ENCODE results near the gene STK25.

The STK25 gene

DNA sequence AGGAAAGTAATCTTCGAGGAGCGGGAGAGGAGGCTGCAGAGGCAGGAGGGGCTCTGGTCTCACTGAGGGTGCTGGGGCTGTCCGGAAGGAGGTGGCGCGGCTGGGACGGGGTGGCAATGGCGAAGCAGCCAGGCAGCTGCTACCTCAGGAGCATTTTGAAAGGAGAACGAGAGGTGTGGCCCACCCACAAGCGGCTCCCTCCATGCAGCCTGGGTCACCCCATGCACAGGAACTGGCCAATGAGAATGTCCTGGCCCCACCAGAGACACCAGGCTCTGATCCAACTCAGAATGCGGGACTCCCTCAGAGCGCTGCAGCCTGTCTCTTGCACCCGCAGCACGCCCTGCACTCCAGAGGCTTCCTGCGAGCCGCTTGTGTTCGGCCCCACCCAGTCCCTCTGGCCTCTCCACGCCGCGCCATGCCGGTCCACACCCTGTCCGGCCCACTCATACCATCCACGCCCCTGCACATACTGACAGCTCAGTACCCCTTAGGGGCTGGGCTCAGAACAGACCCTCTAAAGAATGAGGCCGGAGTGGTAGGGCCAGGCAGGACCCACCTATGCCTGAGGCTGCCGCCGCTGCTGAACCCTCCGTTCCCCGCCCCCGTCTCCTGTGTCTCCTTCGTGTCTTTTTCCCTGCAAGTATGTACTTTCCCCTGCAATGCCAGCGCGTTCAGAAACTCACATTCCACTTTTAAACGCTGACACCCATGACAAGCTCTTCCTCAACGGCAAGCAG, 43.8 kb upstream of the STK25 start:
- DNase-seq (ENCODE audit: low read depth, low spot score), result no peak
- no peak for TF ChIP-seq CTCF (IDR thresholded peaks at IDR 0.05; ENCODE audit: insufficient read depth, low read length, missing control alignments)
- CTCF ChIA-PET, result no interaction called here
- POLR2A ChIA-PET, result no interaction called here
- H3K4me3 ChIP-seq (ENCODE audit: low read depth, low read length), result no peak overlapping the region

- no peak overlapping the region for H3K4me3 ChIP-seq (ENCODE audit: low read depth, low read length)
- CTCF ChIA-PET, result no interaction called here
- no peak for DNase-seq (ENCODE audit: low read depth, low spot score)
- no peak for TF ChIP-seq CTCF (IDR thresholded peaks at IDR 0.05; ENCODE audit: insufficient read depth, low read length, missing control alignments)
- POLR2A ChIA-PET, result no interaction called here
Measured at GRCh38 chr2:241551599-241551997, 43.2 kb upstream of the STK25 start.

- ChIA-PET POLR2A (no interaction called here), CTCF (no interaction called here)
- no peak for TF ChIP-seq CTCF (IDR thresholded peaks at IDR 0.05; ENCODE audit: insufficient read depth, low read length, missing control alignments)
- H3K4me3 ChIP-seq (ENCODE audit: low read depth, low read length), result no peak overlapping the region
- DNase-seq (ENCODE audit: low read depth, low spot score), result no peak
Measured at GRCh38 chr2:241550616-241551580, 42.5 kb upstream of the STK25 start.

DNA sequence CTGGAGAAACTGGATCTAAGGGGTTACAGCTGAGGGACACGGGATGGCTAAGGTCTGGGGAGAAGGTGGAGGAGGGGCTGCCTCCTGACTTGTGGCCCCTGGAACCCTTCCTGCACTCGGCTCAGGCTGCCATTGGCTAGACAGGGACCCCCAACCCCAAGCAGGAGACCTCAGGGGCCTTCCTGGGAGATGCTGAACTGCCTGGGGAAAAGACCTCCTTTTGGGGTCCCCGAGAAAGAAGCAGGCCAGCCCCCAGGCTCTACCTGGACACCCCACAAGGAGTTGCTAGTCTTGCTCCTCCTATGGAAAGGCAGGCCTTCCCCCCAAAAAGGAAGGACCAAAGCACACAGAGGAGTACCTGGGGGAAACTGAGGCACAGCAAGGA, 40.1 kb upstream of the STK25 start:
- DNase-seq (ENCODE audit: low read depth, low spot score), result no peak
- ChIA-PET POLR2A (interaction anchor here (1.7 kb wide), 1 partner anchor 10 kb away, joined by 12 read pairs; the partner anchor contains the start of gene BOK), CTCF (interaction anchor here (1.6 kb wide), 1 partner anchor 9 kb away, joined by 10 read pairs; the partner anchor contains the start of gene BOK)
- no peak overlapping the region for H3K4me3 ChIP-seq (ENCODE audit: low read depth, low read length)
- TF ChIP-seq CTCF (IDR thresholded peaks at IDR 0.05; ENCODE audit: insufficient read depth, low read length, missing control alignments), result no peak

GRCh38 chr2:241547781-241548450, 39.5 kb upstream of the STK25 start:
- CTCF ChIA-PET, result interaction anchor here (1.4 to 1.6 kb wide), 2 partner anchors 8 to 10 kb away, joined by 3 to 10 read pairs; partner anchors contain the start of gene BOK

More at GRCh38 chr2:241547781-241548450, 39.5 kb upstream of the STK25 start:
- DNase-seq (ENCODE audit: low read depth, low spot score), result no peak
- POLR2A ChIA-PET, result interaction anchor here (1.7 to 1.8 kb wide), 2 partner anchors 10 to 12 kb away, joined by 12 read pairs; partner anchors contain the start of gene BOK
- no peak for TF ChIP-seq CTCF (IDR thresholded peaks at IDR 0.05; ENCODE audit: insufficient read depth, low read length, missing control alignments)
- H3K4me3 ChIP-seq (ENCODE audit: low read depth, low read length), result no peak overlapping the region
